Smooth muscle cell (in vitro differentiated cells): ENCODE results near the gene IBA57. TPM values are rescaled to one million over a fixed set of nuclear protein-coding genes. Genes with fewer than 3 reads are reported as not detected.

Experiments
- DNase-seq: peaks from one replicate; lab custom pipeline; 2025; ENCODE audit not compliant: unreplicated experiment; lab: John Stamatoyannopoulos, UW
- H2AFZ ChIP-seq: fragments of 200-600 bp; sonication (generic); 2 replicates; pipeline ENCODE4 v1.6.0; 2016; ENCODE audit warnings: antibody characterized with exemption, low read depth, mild to moderate bottlenecking
- H3F3A ChIP-seq: fragments of 200-600 bp; sonication (generic); 2 replicates; pipeline ENCODE4 v1.6.0; 2017; ENCODE audit warnings: antibody characterized with exemption, low read depth
- H3K27ac ChIP-seq: fragments of 200-600 bp; sonication (generic); 2 replicates; pipeline ENCODE4 v1.5.1; 2016; ENCODE audit warnings: low read depth, mild to moderate bottlenecking
- H3K27me3 ChIP-seq: fragments of 200-600 bp; sonication (generic); 2 replicates; pipeline ENCODE4 v1.6.1; 2016; ENCODE audit warnings: low read depth, mild to moderate bottlenecking
- H3K36me3 ChIP-seq: fragments of 200-600 bp; sonication (generic); 2 replicates; pipeline ENCODE4 v1.5.1; 2016; ENCODE audit warnings: low read depth
- H3K4me1 ChIP-seq: fragments of 200-600 bp; sonication (generic); 2 replicates; pipeline ENCODE4 v1.5.1; 2016; ENCODE audit warnings: low read depth
- H3K4me2 ChIP-seq: fragments of 200-600 bp; sonication (generic); 2 replicates; pipeline ENCODE4 v1.6.0; 2016; ENCODE audit warnings: mild to moderate bottlenecking
- H3K4me3 ChIP-seq: fragments of 200-600 bp; sonication (generic); 2 replicates; pipeline ENCODE4 v1.5.1; 2016; ENCODE audit warnings: mild to moderate bottlenecking
- H3K79me2 ChIP-seq: fragments of 200-600 bp; sonication (generic); 2 replicates; pipeline ENCODE4 v1.6.0; 2016; ENCODE audit warnings: low read depth, mild to moderate bottlenecking
- H3K9ac ChIP-seq: fragments of 200-600 bp; sonication (generic); 2 replicates; pipeline ENCODE4 v1.6.0; 2016; ENCODE audit warnings: low read depth
- H3K9me3 ChIP-seq: fragments of 200-600 bp; sonication (generic); replicated peaks from 2 replicates; pipeline ENCODE4 v1.5.1; 2016; ENCODE audit warnings: low read depth
- H4K20me1 ChIP-seq: fragments of 200-600 bp; sonication (generic); 2 replicates; pipeline ENCODE4 v1.6.0; 2016; ENCODE audit warnings: low read depth
- CTCF ChIP-seq: fragments of 200-600 bp; sonication (generic); IDR thresholded peaks from 2 replicates; pipeline ENCODE4 v1.5.1; 2017; ENCODE audit warnings: borderline replicate concordance, mild to moderate bottlenecking, antibody characterized with exemption; ENCODE audit not compliant: insufficient read depth, poor library complexity, severe bottlenecking
- WGBS: methylation state at CpG from one replicate; pipeline ENCODE4 v1.1.7; 2016; ENCODE audit warnings: low lambda C conversion rate; 5-methylcytosine and 5-hydroxymethylcytosine counted together
- polyA plus RNA-seq: library from polyadenylated mRNA; unstranded; fragments of >200 nt; fragmentation: Nextera tagmentation; extraction: Ambion mirVana; gene quantifications from 2 replicates; pipeline ENCODE4 v1.2.1, GENCODE V29; 2016
- total RNA-seq: library from RNA; depleted of rRNA; stranded (reverse); fragments of >200 nt; gene quantifications from 2 replicates; pipeline ENCODE4 v1.2.3, GENCODE V29; 2014

The IBA57 gene
- total and polyA plus RNA-seq, 2 experiments from 2014 or later: 1.6 to 1.8 TPM

GRCh38 chr1:228216371-228217320, 51.0 kb downstream of the IBA57 start:
- no peak overlapping the region for H3K4me2 ChIP-seq
- H3K4me1 ChIP-seq: no peaks in the 10 kb centered on the region
- H3K4me3 ChIP-seq: no peak overlapping the region
- H3K9me3 ChIP-seq: no peaks in the 10 kb centered on the region
- H2AFZ ChIP-seq: no peak overlapping the region
- peaks cover 8% of the 10 kb centered on the region for H4K20me1 ChIP-seq
- no peak overlapping the region for H3K9ac ChIP-seq
- no peaks in the 10 kb centered on the region for H3K79me2 ChIP-seq
- no peak for TF ChIP-seq CTCF
- no peaks in the 10 kb centered on the region for H3K36me3 ChIP-seq
- no peaks in the 10 kb centered on the region for H3K27me3 ChIP-seq
- no peaks in the 10 kb centered on the region for H3F3A ChIP-seq
- DNase-seq: no peak
- WGBS: 97% methylated on average over 53 of the region's 53 CpGs
- H3K27ac ChIP-seq: no peak overlapping the region

- DNase-seq: no peak
- no peaks in the 10 kb centered on the region for H3F3A ChIP-seq
- H3K27ac ChIP-seq: no peak overlapping the region
- no peak overlapping the region for H3K4me2 ChIP-seq
- TF ChIP-seq CTCF: peak; percentile 25
- WGBS: 74% methylated on average over 14 of the region's 14 CpGs
- peaks cover 8% of the 10 kb centered on the region for H4K20me1 ChIP-seq
- H3K36me3 ChIP-seq: no peaks in the 10 kb centered on the region
- no peak overlapping the region for H3K4me3 ChIP-seq
- H3K79me2 ChIP-seq: no peaks in the 10 kb centered on the region
- no peaks in the 10 kb centered on the region for H3K9me3 ChIP-seq
- H3K27me3 ChIP-seq: no peaks in the 10 kb centered on the region
- no peak overlapping the region for H3K9ac ChIP-seq
- H3K4me1 ChIP-seq: no peaks in the 10 kb centered on the region
- H2AFZ ChIP-seq: no peak overlapping the region
Measured at GRCh38 chr1:228217551-228218344, 52.1 kb downstream of the IBA57 start.

GRCh38 chr1:228218513-228219244, 53.1 kb downstream of the IBA57 start:
- no peaks in the 10 kb centered on the region for H3K27me3 ChIP-seq

More at GRCh38 chr1:228218513-228219244, 53.1 kb downstream of the IBA57 start:
- peaks cover 8% of the 10 kb centered on the region for H4K20me1 ChIP-seq
- no peaks in the 10 kb centered on the region for H3K36me3 ChIP-seq
- H3K9ac ChIP-seq: no peak overlapping the region
- TF ChIP-seq CTCF: no peak
- H3K4me2 ChIP-seq: no peak overlapping the region
- no peak overlapping the region for H3K27ac ChIP-seq
- 95% methylated on average over 14 of the region's 14 CpGs for WGBS
- H3F3A ChIP-seq: no peaks in the 10 kb centered on the region
- H3K4me3 ChIP-seq: no peak overlapping the region
- H3K79me2 ChIP-seq: no peaks in the 10 kb centered on the region
- no peak for DNase-seq
- H2AFZ ChIP-seq: no peak overlapping the region
- no peaks in the 10 kb centered on the region for H3K4me1 ChIP-seq
- H3K9me3 ChIP-seq: no peaks in the 10 kb centered on the region
